Measurements from ENCODE around the gene ATXN1. TPM values are rescaled to one million over a fixed set of nuclear protein-coding genes. Genes with fewer than 3 reads are reported as not detected.

The ATXN1 gene
- total RNA-seq, 1 donor from 2014 or later: 59.8 TPM

- no peak for ATAC-seq (ENCODE audit: low read depth)
- ChIA-PET CTCF (no interaction called here), POLR2A (no interaction called here)
- H3K27ac Mint-ChIP-seq: no peak overlapping the region
- no peak for DNase-seq
- peaks cover 5% of the 10 kb centered on the region for H3K9me3 Mint-ChIP-seq
- no peak overlapping the region for H3K4me3 Mint-ChIP-seq
- H3K27me3 Mint-ChIP-seq: no peaks in the 10 kb centered on the region
- intact Hi-C loops (cut with micrococcal nuclease): no loop called here
- H3K36me3 Mint-ChIP-seq (ENCODE audit: low read depth): no peaks in the 10 kb centered on the region
- TF ChIP-seq, protein P1, sequence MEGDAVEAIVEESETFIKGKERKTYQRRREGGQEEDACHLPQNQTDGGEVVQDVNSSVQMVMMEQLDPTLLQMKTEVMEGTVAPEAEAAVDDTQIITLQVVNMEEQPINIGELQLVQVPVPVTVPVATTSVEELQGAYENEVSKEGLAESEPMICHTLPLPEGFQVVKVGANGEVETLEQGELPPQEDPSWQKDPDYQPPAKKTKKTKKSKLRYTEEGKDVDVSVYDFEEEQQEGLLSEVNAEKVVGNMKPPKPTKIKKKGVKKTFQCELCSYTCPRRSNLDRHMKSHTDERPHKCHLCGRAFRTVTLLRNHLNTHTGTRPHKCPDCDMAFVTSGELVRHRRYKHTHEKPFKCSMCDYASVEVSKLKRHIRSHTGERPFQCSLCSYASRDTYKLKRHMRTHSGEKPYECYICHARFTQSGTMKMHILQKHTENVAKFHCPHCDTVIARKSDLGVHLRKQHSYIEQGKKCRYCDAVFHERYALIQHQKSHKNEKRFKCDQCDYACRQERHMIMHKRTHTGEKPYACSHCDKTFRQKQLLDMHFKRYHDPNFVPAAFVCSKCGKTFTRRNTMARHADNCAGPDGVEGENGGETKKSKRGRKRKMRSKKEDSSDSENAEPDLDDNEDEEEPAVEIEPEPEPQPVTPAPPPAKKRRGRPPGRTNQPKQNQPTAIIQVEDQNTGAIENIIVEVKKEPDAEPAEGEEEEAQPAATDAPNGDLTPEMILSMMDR (IDR thresholded peaks at IDR 0.05): no peak
- no peaks in the 10 kb centered on the region for H3K4me1 Mint-ChIP-seq
These were observed 308.9 kb downstream of the ATXN1 start for GRCh38 chr6:16452348-16452747.

DNA sequence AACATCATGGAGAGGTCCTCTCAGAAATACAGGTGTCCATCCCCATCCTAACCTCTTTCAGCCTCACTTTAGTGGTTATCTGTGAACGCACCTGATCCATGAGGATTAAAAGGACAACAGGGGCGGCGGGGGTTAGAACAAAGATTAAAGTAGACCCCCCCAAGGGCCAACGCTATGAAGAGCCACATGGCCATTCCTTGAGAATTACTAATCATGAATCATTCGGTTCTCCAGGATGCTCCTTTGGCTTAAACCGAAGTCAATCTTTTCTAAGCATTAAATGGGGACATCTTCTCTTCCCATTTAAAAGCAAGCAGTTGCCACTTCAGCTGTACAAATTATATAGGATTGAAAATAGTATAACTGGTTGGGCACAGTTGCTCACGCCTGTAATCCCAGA, 310.4 kb downstream of the ATXN1 start:
- POLR2A ChIA-PET: no interaction called here
- H3K4me1 Mint-ChIP-seq: no peaks in the 10 kb centered on the region

DNA sequence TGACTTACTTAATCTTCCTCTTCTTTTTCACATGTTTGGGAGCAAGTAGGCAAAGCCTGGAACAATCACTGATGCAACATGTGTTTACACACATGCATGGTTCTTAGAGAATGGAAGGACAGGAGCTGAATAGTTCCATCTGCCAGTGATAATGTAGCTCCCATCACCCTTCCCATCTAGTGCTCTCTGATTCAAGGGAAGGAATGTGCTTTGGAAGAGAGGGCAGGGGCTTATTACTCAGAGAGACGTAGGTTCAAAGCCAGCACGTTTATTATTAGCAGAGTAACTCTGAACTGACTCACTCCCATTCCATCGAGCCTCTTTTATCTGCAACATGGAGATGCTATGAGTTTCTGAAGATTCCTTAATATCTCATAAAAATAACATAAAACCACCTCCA, 311.0 kb downstream of the ATXN1 start:
- CTCF ChIA-PET: no interaction called here
- Mint-ChIP-seq H3K4me3 (no peak overlapping the region), H3K9me3 (no peaks in the 10 kb centered on the region), H3K27me3 (no peaks in the 10 kb centered on the region), H3K27ac (no peak overlapping the region), H3K4me1 (no peaks in the 10 kb centered on the region), H3K36me3 (ENCODE audit: low read depth) (no peaks in the 10 kb centered on the region)
- intact Hi-C loops (cut with micrococcal nuclease): no loop called here
- TF ChIP-seq, protein P1 (IDR thresholded peaks at IDR 0.05): no peak
- DNase-seq: no peak
- POLR2A ChIA-PET: no interaction called here
- ATAC-seq (ENCODE audit: low read depth): no peak

More for the DNA sequence above, 310.4 kb downstream of the ATXN1 start:
- TF ChIP-seq, protein P1 (IDR thresholded peaks at IDR 0.05): no peak
- Mint-ChIP-seq H3K9me3 (peaks cover 2% of the 10 kb centered on the region), H3K4me3 (no peak overlapping the region), H3K27me3 (no peaks in the 10 kb centered on the region), H3K36me3 (ENCODE audit: low read depth) (no peaks in the 10 kb centered on the region), H3K27ac (no peak overlapping the region)
- ATAC-seq (ENCODE audit: low read depth) (no peak), DNase-seq (no peak)
- CTCF ChIA-PET: no interaction called here
- intact Hi-C loops (cut with micrococcal nuclease): no loop called here

DNA sequence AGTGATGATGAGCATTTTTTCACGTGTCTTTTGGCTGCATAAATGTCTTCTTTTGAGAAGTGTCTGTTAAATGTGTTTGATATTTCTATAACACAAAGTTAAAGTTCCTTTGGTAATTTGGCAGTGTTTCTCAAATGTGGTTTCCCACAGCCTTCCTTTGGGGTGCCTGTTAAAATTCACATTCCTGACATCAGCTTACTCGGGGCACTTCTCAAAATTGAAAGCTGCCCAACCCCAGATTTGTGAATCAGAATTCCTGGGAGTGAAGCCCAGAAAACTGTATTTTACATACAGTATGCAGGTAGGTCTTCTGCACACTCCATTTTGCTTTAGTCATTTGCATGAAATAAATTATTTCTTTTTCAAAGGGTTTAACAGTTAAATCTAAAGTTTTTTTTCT, 315.0 kb downstream of the ATXN1 start:
- POLR2A ChIA-PET: no interaction called here
- no peak overlapping the region for H3K4me3 Mint-ChIP-seq
- CTCF ChIA-PET: no interaction called here
- DNase-seq (no peak), ATAC-seq (ENCODE audit: low read depth) (no peak)
- H3K4me1 Mint-ChIP-seq: no peaks in the 10 kb centered on the region
- H3K27me3 Mint-ChIP-seq: no peaks in the 10 kb centered on the region
- no peak overlapping the region for H3K27ac Mint-ChIP-seq
- TF ChIP-seq, protein P1 (IDR thresholded peaks at IDR 0.05): no peak
- H3K9me3 Mint-ChIP-seq: no peaks in the 10 kb centered on the region
- peaks cover 3% of the 10 kb centered on the region for H3K36me3 Mint-ChIP-seq (ENCODE audit: low read depth)
- intact Hi-C loops (cut with micrococcal nuclease): no loop called here

DNA sequence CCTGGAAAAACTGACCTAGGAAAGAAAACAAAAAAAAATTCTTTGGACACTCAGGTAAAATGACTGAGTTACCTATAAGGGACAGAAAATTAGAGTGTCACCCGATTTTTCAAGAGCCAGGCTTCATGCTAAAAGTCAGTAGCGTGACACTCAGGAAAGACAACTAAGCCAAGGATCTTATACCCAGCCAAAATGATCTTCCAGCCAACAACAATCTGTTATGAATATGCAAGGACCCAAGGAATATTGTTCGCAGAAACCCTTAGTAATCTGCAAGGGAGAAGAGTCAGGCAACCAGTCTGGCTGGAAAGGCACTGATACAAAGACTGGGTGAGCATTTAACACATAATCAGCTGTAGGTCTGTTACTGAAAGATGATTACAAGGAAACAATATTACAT, 319.2 kb downstream of the ATXN1 start:
- POLR2A ChIA-PET: no interaction called here
- H3K4me1 Mint-ChIP-seq: peaks cover 2% of the 10 kb centered on the region
- H3K9me3 Mint-ChIP-seq: no peaks in the 10 kb centered on the region
- intact Hi-C loops (cut with micrococcal nuclease): no loop called here
- no peak overlapping the region for H3K27ac Mint-ChIP-seq
- TF ChIP-seq, protein P1 (IDR thresholded peaks at IDR 0.05): no peak
- CTCF ChIA-PET: no interaction called here
- peaks cover 3% of the 10 kb centered on the region for H3K36me3 Mint-ChIP-seq (ENCODE audit: low read depth)
- no peak overlapping the region for H3K4me3 Mint-ChIP-seq
- ATAC-seq (ENCODE audit: low read depth) (no peak), DNase-seq (no peak)
- H3K27me3 Mint-ChIP-seq: no peaks in the 10 kb centered on the region

Data from activated B cell treated with CpG ODN at 0.5 μM for 24 hours (primary cell).